Spleen (tissue), 7 donors: ENCODE measurements around the gene SHC4.

Experiments
- CTCF ChIP-seq, 11 experiments: fragments of 200-600 bp in 7 of 11; fragments of 450-650 bp in 4 of 11; sonication (generic) in 4 of 11; IDR thresholded peaks in 8 of 11; conservative IDR thresholded peaks in 3 of 11; 1 replicate in 7 of 11; 2 replicates in 4 of 11; pipeline versions ENCODE4 v1.4.0 to v1.8.0; 2016 to 2021; ENCODE audit warnings: antibody characterized with exemption in 11 of 11, inconsistent platforms in 4 of 11, mild to moderate bottlenecking in 1 of 11
- POLR2A ChIP-seq, 3 donors: fragments of 450-650 bp; IDR thresholded peaks; one replicate each; pipeline ENCODE4 v1.5.1; 2017; ENCODE audit warnings: antibody characterized with exemption in 3 of 3, mild to moderate bottlenecking in 1 of 3
- POLR2AphosphoS5 ChIP-seq, 3 donors: sonication (generic); formaldehyde crosslinking; IDR thresholded peaks; one replicate each; pipeline ENCODE4 v1.5.1; 2017; ENCODE audit warnings: antibody characterized with exemption in 3 of 3
- donor health status: DM: no; HTN: no; CAD: no; lungs with moderate emphysema.
- donor health status: DM: no; HTN: no; CAD: no.
- donor health status: DM: no; HTN: no; CAD: no.

GRCh38 chr15:48865370-48866079 lies 98.2 kb downstream of the SHC4 start:
- TF ChIP-seq POLR2A (IDR thresholded peaks at IDR 0.05), result no peak
- no peak for TF ChIP-seq CTCF (IDR thresholded peaks at IDR 0.05 in 8 of 11, conservative IDR thresholded peaks at IDR 0.05 in 3 of 11)
- no peak for TF ChIP-seq POLR2AphosphoS5 (IDR thresholded peaks at IDR 0.05)
